Measurements from ENCODE around the gene MR1. TPM values are rescaled to one million over a fixed set of nuclear protein-coding genes. Genes with fewer than 3 reads are reported as not detected.

MR1 gene
- 21.9 and 22.5 TPM in 2 replicates for total RNA-seq

DNA sequence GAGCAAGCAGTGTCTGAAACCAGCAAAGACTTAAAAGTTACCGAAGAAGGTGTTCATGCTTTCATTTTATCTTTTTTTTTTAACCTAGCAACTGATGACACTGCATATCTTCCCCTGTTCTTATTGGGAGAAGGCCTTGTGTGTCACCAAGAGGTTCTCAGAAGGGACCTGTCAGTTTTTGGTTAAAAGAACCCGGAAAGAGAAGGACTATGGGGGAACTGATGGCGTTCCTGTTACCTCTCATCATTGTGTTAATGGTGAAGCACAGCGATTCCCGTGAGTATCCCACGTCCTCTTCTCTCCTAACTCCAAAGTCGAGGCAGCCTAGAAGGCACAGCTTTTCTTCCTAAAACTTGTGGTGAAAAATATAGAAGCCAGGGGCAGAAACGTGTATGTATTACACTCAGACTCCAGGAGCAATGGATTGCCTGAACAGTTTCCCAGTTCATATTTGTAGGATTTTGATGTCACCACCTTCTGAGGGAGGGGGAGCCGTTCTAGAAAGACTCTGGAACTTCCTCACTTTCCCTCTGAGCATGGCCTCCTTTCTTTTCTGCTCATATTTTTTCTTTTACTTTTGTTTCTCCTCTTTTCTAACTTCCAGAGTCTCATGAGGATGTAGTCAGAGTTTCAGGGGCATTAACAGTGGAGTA, at the start of gene MR1:
TSS of gene MR1 (plus strand) at position 185 of the 653 bp plus-strand sequence. CDS start at position 210, 25 bp downstream.

GRCh38 chr1:181088079-181089016, 54.6 kb downstream of the MR1 start, which contains the start of gene IER5:
IER5 (plus strand) TSS chr1:181088700; CDS start chr1:181088903, 203 bp downstream.

Other genes with a start within 250 kb of the MR1 start
- gene KIAA1614, start 121.1 kb upstream of the MR1 start, total RNA-seq = 6.7 and 7.0 TPM in 2 replicates
- 22.5 and 33.6 TPM in 2 replicates for gene STX6, start 11.1 kb upstream of the MR1 start, total RNA-seq
- gene IER5, start 54.7 kb downstream of the MR1 start, total RNA-seq = 8.7 and 16.4 TPM in 2 replicates

Measured in smooth muscle cell of bladder (primary cell).